Right lobe of liver (tissue), 4 donors: Measurements from ENCODE around the gene MALL.
"Not testable (repeated sequence)": the region's sequence is repeated elsewhere in the genome, so short reads cannot be mapped to it uniquely, and the experiment has no call there.

Experiments used
- POLR2A ChIP-seq: fragments of 450-650 bp; IDR thresholded peaks from one replicate; pipeline ENCODE4 v1.6.1; 2017; ENCODE audit warnings: antibody characterized with exemption, mild to moderate bottlenecking
- TF ChIP-seq, protein P1 (sequence below), 4 donors: fragments of 200-600 bp in 3 of 4; fragments of 450-650 bp in 1 of 4; IDR thresholded peaks; one replicate each; pipeline versions ENCODE4 v1.5.1 to v1.8.0; 2016 to 2022; ENCODE audit warnings: antibody characterized with exemption in 4 of 4, mild to moderate bottlenecking in 2 of 4
- donor health status: DM: no; HTN: no; CAD: no.
- donor health status: DM: no; HTN: no; CAD: no.
- donor health status: DM: no; HTN: yes; CAD: no.

DNA sequence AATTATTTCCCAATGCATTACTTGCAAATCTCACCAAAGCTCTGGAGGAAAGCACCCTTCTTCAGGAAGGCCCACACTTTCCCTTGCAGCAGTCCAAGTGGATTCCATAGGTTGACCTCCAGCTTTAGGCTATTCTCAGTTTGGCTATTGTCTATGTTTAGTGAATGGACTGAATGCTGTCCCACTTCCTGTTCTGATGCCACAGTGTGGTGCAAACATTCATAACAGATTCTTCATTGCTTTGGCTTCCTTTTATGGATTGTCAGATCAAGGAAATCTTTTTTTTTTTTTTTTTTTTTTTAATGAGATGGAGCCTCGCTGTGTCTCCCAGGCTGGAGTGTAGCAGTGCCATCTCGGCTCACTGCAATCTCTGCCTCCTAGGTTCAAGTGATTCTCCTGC, 55.1 kb downstream of the MALL start:
- TF ChIP-seq, protein P1, sequence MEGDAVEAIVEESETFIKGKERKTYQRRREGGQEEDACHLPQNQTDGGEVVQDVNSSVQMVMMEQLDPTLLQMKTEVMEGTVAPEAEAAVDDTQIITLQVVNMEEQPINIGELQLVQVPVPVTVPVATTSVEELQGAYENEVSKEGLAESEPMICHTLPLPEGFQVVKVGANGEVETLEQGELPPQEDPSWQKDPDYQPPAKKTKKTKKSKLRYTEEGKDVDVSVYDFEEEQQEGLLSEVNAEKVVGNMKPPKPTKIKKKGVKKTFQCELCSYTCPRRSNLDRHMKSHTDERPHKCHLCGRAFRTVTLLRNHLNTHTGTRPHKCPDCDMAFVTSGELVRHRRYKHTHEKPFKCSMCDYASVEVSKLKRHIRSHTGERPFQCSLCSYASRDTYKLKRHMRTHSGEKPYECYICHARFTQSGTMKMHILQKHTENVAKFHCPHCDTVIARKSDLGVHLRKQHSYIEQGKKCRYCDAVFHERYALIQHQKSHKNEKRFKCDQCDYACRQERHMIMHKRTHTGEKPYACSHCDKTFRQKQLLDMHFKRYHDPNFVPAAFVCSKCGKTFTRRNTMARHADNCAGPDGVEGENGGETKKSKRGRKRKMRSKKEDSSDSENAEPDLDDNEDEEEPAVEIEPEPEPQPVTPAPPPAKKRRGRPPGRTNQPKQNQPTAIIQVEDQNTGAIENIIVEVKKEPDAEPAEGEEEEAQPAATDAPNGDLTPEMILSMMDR (IDR thresholded peaks at IDR 0.05) = not testable (repeated sequence)
- TF ChIP-seq POLR2A = not testable (repeated sequence)
